K562 (cell line): ENCODE data around the gene HOXB5. TPM values are rescaled to one million over a fixed set of nuclear protein-coding genes. Genes with fewer than 3 reads are reported as not detected.

ENCODE experiments used
- ATAC-seq: fragments of 200-7000 bp; cut with Tn5 transposase; 3 replicates; pipeline ENCODE4 v1.9.1; 2020; ENCODE audit warnings: moderate library complexity
- BruUV-seq: library from RNA; stranded (reverse); fragments of 400-500 nt; replicated peaks from 2 replicates; lab custom pipeline; 2021; lab: Mats Ljungman, UMichigan
- CTCF ChIA-PET: fragments of 300-600 bp; formaldehyde crosslinking; extraction: SDS; loops from one replicate; lab custom pipeline; 2021; ENCODE audit warnings: low intra/inter-chr PET ratio; lab: Yijun Ruan, JAX
- POLR2A ChIA-PET: fragments of 300-600, 350-650 bp; sonication (Branson Sonifier 250); formaldehyde crosslinking; extraction: SDS; loops from one replicate; lab custom pipeline; 2021; ENCODE audit warnings: antibody characterized with exemption, inconsistent platforms; lab: Yijun Ruan, JAX
- DNase-seq, 4 experiments: peaks; one replicate each; pipeline versions ENCODE4 v3.0.0 to v3.0.0-alpha.2; 2011 to 2018; ENCODE audit warnings: low spot score in 3 of 4, mixed read lengths in 3 of 4; ENCODE audit errors: extremely low read depth in 1 of 4
- FAIRE-seq: peaks from 2 replicates; lab custom pipeline; 2011; peaks lifted over from hg19 to GRCh38; lab: Jason Lieb, UNC
- H2AFZ ChIP-seq: 2 replicates; pipeline ENCODE4 v1.6.0; 2011; ENCODE audit warnings: low read depth, low read length, control low read depth, inconsistent platforms
- H3K27ac ChIP-seq: fragments of 200-600 bp; 3 replicates; pipeline ENCODE4 v1.8.0; 2011; ENCODE audit warnings: low read depth, mild to moderate bottlenecking, control low read depth, inconsistent platforms, low read length, moderate library complexity, mixed read lengths; ENCODE audit errors: extremely low read depth
- H3K27me3 ChIP-seq, 2 experiments: fragments of 300-600 bp in 1 of 2; 2 replicates in 1 of 2; 3 replicates in 1 of 2; pipeline versions ENCODE4 v1.6.0 to v1.8.0; 2011; ENCODE audit warnings: inconsistent platforms in 2 of 2, low read length in 2 of 2, mild to moderate bottlenecking in 1 of 2, mixed read lengths in 1 of 2, moderate library complexity in 1 of 2; ENCODE audit not compliant: control insufficient read depth in 2 of 2, insufficient read depth in 2 of 2
- H3K36me3 ChIP-seq: fragments of 300-600 bp; 3 replicates; pipeline ENCODE4 v1.8.0; 2011; ENCODE audit warnings: mild to moderate bottlenecking, low read length, inconsistent platforms; ENCODE audit not compliant: control insufficient read depth, insufficient read depth
- H3K4me1 ChIP-seq, 2 experiments: fragments of 200-600 bp in 1 of 2; replicated peaks in 1 of 2; 2 replicates in 1 of 2; 3 replicates in 1 of 2; pipeline versions ENCODE4 v1.5.1 to v1.8.0; 2011; ENCODE audit warnings: inconsistent platforms in 2 of 2, low read length in 2 of 2, mild to moderate bottlenecking in 1 of 2, mixed read lengths in 1 of 2, moderate library complexity in 1 of 2; ENCODE audit not compliant: control insufficient read depth in 2 of 2, insufficient read depth in 2 of 2
- H3K4me2 ChIP-seq: 2 replicates; pipeline ENCODE4 v1.6.1; 2011; ENCODE audit warnings: low read length, control low read depth, inconsistent platforms, mixed read lengths; ENCODE audit not compliant: insufficient read depth
- H3K4me3 ChIP-seq: fragments of 200-600 bp; sonication (generic), shearing (Covaris generic); 2 replicates; pipeline ENCODE4 v1.5.1; 2016; ENCODE audit warnings: control low read depth, inconsistent platforms
- H3K79me2 ChIP-seq: fragments of 200-600 bp; 3 replicates; pipeline ENCODE4 v1.8.0; 2011; ENCODE audit warnings: low read length, inconsistent platforms; ENCODE audit not compliant: control insufficient read depth, insufficient read depth
- H3K9ac ChIP-seq, 2 experiments: 2 replicates each; pipeline versions ENCODE4 v1.6.0 to v1.6.1; 2011; ENCODE audit warnings: low read depth in 2 of 2, low read length in 2 of 2, control low read depth in 1 of 2, inconsistent platforms in 1 of 2, mild to moderate bottlenecking in 1 of 2, mixed read lengths in 1 of 2; ENCODE audit not compliant: insufficient read depth in 1 of 2
- H3K9me1 ChIP-seq: one replicate; pipeline ENCODE4 v1.6.0; 2011; ENCODE audit warnings: inconsistent platforms, mild to moderate bottlenecking, low read length, moderate library complexity; ENCODE audit not compliant: control insufficient read depth, insufficient read depth
- H3K9me3 ChIP-seq: replicated peaks from 2 replicates; pipeline ENCODE4 v1.5.1; 2011; ENCODE audit warnings: low read depth, low read length, inconsistent platforms; ENCODE audit not compliant: control insufficient read depth, insufficient read depth
- H4K20me1 ChIP-seq: replicated peaks from 2 replicates; pipeline ENCODE4 v1.6.1; 2011; ENCODE audit warnings: low read length, inconsistent platforms, mixed read lengths; ENCODE audit not compliant: control insufficient read depth, insufficient read depth
- BRD9 ChIP-seq: fragments of 450-650 bp; IDR thresholded peaks from 2 replicates; pipeline ENCODE4 v1.6.1; 2018; ENCODE audit warnings: low read depth; ENCODE audit not compliant: partially characterized antibody
- CBX1 ChIP-seq: sonication (generic); IDR thresholded peaks from 2 replicates; pipeline ENCODE4 v1.6.1; 2016; ENCODE audit warnings: antibody characterized with exemption, low read depth, mild to moderate bottlenecking
- CTBP1 ChIP-seq: fragments of 450-650 bp; IDR thresholded peaks from 2 replicates; pipeline ENCODE4 v1.6.1; 2016; ENCODE audit warnings: borderline replicate concordance
- DDX20 ChIP-seq: fragments of 450-650 bp; IDR thresholded peaks from 2 replicates; pipeline ENCODE4 v1.6.1; 2016; ENCODE audit warnings: missing genetic modification characterization, low read depth, mild to moderate bottlenecking, missing compliant biosample characterization, moderate library complexity
- EP300 ChIP-seq: IDR thresholded peaks from 2 replicates; pipeline ENCODE4 v1.6.1; 2012; ENCODE audit warnings: low read length, improper control_type of control experiment
- FOXJ3 ChIP-seq: sonication (generic); formaldehyde crosslinking; IDR thresholded peaks from 2 replicates; pipeline ENCODE4 v1.4.0; 2020; ENCODE audit warnings: mild to moderate bottlenecking, missing genetic modification reagents
- ILK ChIP-seq: fragments of 450-650 bp; IDR thresholded peaks from 2 replicates; pipeline ENCODE4 v1.6.1; 2016; ENCODE audit warnings: missing genetic modification characterization, low read depth, mild to moderate bottlenecking, missing compliant biosample characterization, moderate library complexity, borderline replicate concordance
- MAFK ChIP-seq: IDR thresholded peaks from 2 replicates; pipeline ENCODE4 v1.6.1; 2011; ENCODE audit warnings: low read length, improper control_type of control experiment
- NCOA2 ChIP-seq, 2 experiments: fragments of 450-650 bp; IDR thresholded peaks; 2 replicates each; pipeline ENCODE4 v1.6.1; 2018; ENCODE audit warnings: mild to moderate bottlenecking in 2 of 2, moderate library complexity in 1 of 2; ENCODE audit not compliant: partially characterized antibody in 2 of 2
- NFXL1 ChIP-seq: fragments of 450-650 bp; formaldehyde crosslinking; IDR thresholded peaks from 2 replicates; pipeline ENCODE4 v1.4.0; 2021; ENCODE audit warnings: mild to moderate bottlenecking
- POLR2B ChIP-seq: fragments of 450-650 bp; IDR thresholded peaks from 2 replicates; pipeline ENCODE4 v1.6.1; 2018; ENCODE audit warnings: low read depth; ENCODE audit not compliant: partially characterized antibody
- PTRF ChIP-seq: fragments of 450-650 bp; IDR thresholded peaks from 2 replicates; pipeline ENCODE4 v1.6.1; 2016; ENCODE audit warnings: mild to moderate bottlenecking, missing genetic modification characterization, missing compliant biosample characterization
- RB1 ChIP-seq: fragments of 450-650 bp; IDR thresholded peaks from 2 replicates; pipeline ENCODE4 v1.6.1; 2017; ENCODE audit warnings: low read depth, mild to moderate bottlenecking
- RBM17 ChIP-seq: fragments of 200-400 bp; formaldehyde crosslinking; IDR thresholded peaks from 2 replicates; pipeline ENCODE4 v1.6.1; 2017; ENCODE audit warnings: low read depth, mild to moderate bottlenecking, low read length, borderline replicate concordance
- RCOR1 ChIP-seq, 2 experiments: IDR thresholded peaks; 2 replicates each; pipeline ENCODE4 v1.6.1; 2012; ENCODE audit warnings: low read depth in 2 of 2, low read length in 2 of 2, borderline replicate concordance in 1 of 2, improper control_type of control experiment in 1 of 2
- SMARCB1 ChIP-seq: IDR thresholded peaks from 2 replicates; pipeline ENCODE4 v1.6.1; 2011; ENCODE audit warnings: improper control_type of control experiment, low read depth; ENCODE audit not compliant: insufficient read length
- SMC3 ChIP-seq: conservative IDR thresholded peaks from 2 replicates; pipeline ENCODE4 v1.6.1; 2011; ENCODE audit warnings: low read depth, low read length, improper control_type of control experiment; ENCODE audit not compliant: insufficient read depth
- SPI1 ChIP-seq: IDR thresholded peaks from 2 replicates; pipeline ENCODE4 v1.6.1; 2011; ENCODE audit warnings: low read depth, low read length, control low read depth, borderline replicate concordance
- ZFP91 ChIP-seq: sonication (generic); formaldehyde crosslinking; IDR thresholded peaks from 2 replicates; pipeline ENCODE4 v1.8.0; 2022; ENCODE audit warnings: mild to moderate bottlenecking, missing genetic modification reagents
- ZNF444 ChIP-seq: fragments of 250-450 bp; sonication (Bioruptor Pico); IDR thresholded peaks from 2 replicates; pipeline ENCODE4 v1.4.0; 2020; ENCODE audit warnings: mild to moderate bottlenecking, moderate library complexity
- ZNF695 ChIP-seq: fragments of 450-650 bp; formaldehyde crosslinking; IDR thresholded peaks from 2 replicates; pipeline ENCODE4 v1.4.0; 2020; ENCODE audit warnings: mild to moderate bottlenecking, moderate library complexity
- WGBS: fragments of 100-300 bp; shearing (Covaris generic); methylation state at CpG from one replicate; pipeline ENCODE4 v1.1.6; 2016; ENCODE audit warnings: low coverage, mixed read lengths; ENCODE audit not compliant: insufficient coverage; ENCODE audit errors: missing lambda C conversion rate; 5-methylcytosine and 5-hydroxymethylcytosine counted together
- in situ Hi-C: fragments of 300-500 bp; cut with MboI; formaldehyde crosslinking; loops from 4 replicates; pipeline ENCODE4 v1.15.0; 2018; ENCODE audit warnings: inconsistent platforms, mixed read lengths
- intact Hi-C: fragments of 100-400 bp; cut with micrococcal nuclease; formaldehyde crosslinking; loops from 2 replicates; pipeline ENCODE4 v1.14.2; 2022
- polyA plus RNA-seq, 8 experiments: library from polyadenylated mRNA; depleted of rRNA in 4 of 8; stranded (reverse) in 5 of 8; unstranded in 3 of 8; fragments of >200 nt; fragmentation: Nextera tagmentation in 2 of 8; fragmentation: Illumina TruSeq in 1 of 8; extraction: Ambion mirVana in 2 of 8; extraction: Trizol in 1 of 8; gene quantifications; 2 replicates each; pipeline versions ENCODE4 v1.2.1 to v1.2.3, GENCODE V29; 2011 to 2014; ENCODE audit warnings: inconsistent platforms in 1 of 8, missing spikeins in 1 of 8
- total RNA-seq, 7 experiments: library from RNA; depleted of rRNA in 6 of 7; stranded (reverse); fragments of >200 nt in 6 of 7; fragmentation: Illumina TruSeq in 2 of 7; extraction: Trizol in 2 of 7; gene quantifications; 2 replicates each; pipeline versions ENCODE4 v1.2.1 to v1.2.3, GENCODE V29; 2011 to 2021; ENCODE audit warnings: low replicate concordance in 1 of 7

HOXB5 gene
- total and polyA plus RNA-seq, 9 of the 15 experiments (the other 6 are each of a cell fraction or from before 2014, with no cell fraction given) = 0.24 to 2.7 (median 0.65) TPM

- no peak for ATAC-seq
- H3K27me3 ChIP-seq = no peaks in the 10 kb centered on the region
- BruUV-seq = no TSS peak
- no peak overlapping the region for H2AFZ ChIP-seq
- peak overlapping the region; percentile 18 to 93; a peak in 2 of 4 replicates for H3K9ac ChIP-seq
- POLR2A ChIA-PET = interaction anchor here (0.6 to 2.5 kb wide), 6 partner anchors 10 to 300 kb away, joined by 3 to 8 read pairs (median 4); no protein-coding TSS in a partner anchor
- no peak overlapping the region for H3K4me2 ChIP-seq
- peaks cover 51% of the 10 kb centered on the region; the same call in 2 of the 3 replicates for H3K36me3 ChIP-seq
- in situ Hi-C loops = no loop called here
- H3K4me1 ChIP-seq = peaks cover 30 to 54% of the 10 kb centered on the region in 2 experiments
- no peaks in the 10 kb centered on the region for H3K9me3 ChIP-seq
- WGBS = 8% methylated on average over 3 of the region's 3 CpGs
- H3K27ac ChIP-seq = peak overlapping the region; percentile 95
- CTCF ChIA-PET = no interaction called here
- peaks cover 71% of the 10 kb centered on the region for H3K79me2 ChIP-seq
- DNase-seq = no peak
- no peaks in the 10 kb centered on the region for H3K9me1 ChIP-seq
- H4K20me1 ChIP-seq = no peaks in the 10 kb centered on the region
- intact Hi-C loops = loop anchor here (2.0 kb wide), 1 partner anchor 48 kb away; no protein-coding TSS in a partner anchor
- no peak overlapping the region for H3K4me3 ChIP-seq
- no peak for FAIRE-seq
- TF ChIP-seq NCOA2 (IDR thresholded peaks at IDR 0.05; ENCODE audit: partially characterized antibody in 2 of 2) = no peak
- peak; percentile 29 for TF ChIP-seq POLR2B
- TF ChIP-seq MAFK = no peak
- no peak for TF ChIP-seq PTRF
- TF ChIP-seq CTBP1 = no peak
- no peak for TF ChIP-seq RB1
- TF ChIP-seq SMC3 = no peak
- TF ChIP-seq DDX20 (tag) = no peak
- no peak for TF ChIP-seq ZNF695 (CRISPR knock-in tag)
- TF ChIP-seq FOXJ3 = no peak
- no peak for TF ChIP-seq EP300
- TF ChIP-seq RCOR1 (IDR thresholded peaks at IDR 0.05; ENCODE audit: borderline replicate concordance in 1 of 2, low read depth in 2 of 2, low read length in 2 of 2) = no peak
- no peak for TF ChIP-seq NFXL1 (CRISPR knock-in tag)
- TF ChIP-seq BRD9 = no peak
- TF ChIP-seq ZNF444 = no peak
- TF ChIP-seq RBM17 = no peak
- no peak for TF ChIP-seq ILK (tag)
- no peak for TF ChIP-seq ZFP91 (CRISPR knock-in tag)
- TF ChIP-seq SMARCB1 = no peak
- no peak for TF ChIP-seq CBX1
- TF ChIP-seq SPI1 = no peak
These were observed 44.3 kb downstream of the HOXB5 start for GRCh38 chr17:48549281-48549630.
